ENCODE measurements around the gene NCKAP5L.

NCKAP5L gene

GRCh38 chr12:49823951-49824350, 4.3 kb downstream of the NCKAP5L start:
- no peak for DNase-seq

- no peak for DNase-seq
Observed at GRCh38 chr12:49823350-49823749, 4.9 kb downstream of the NCKAP5L start.

- DNase-seq, result no peak
Observed at GRCh38 chr12:49821373-49822287, 6.6 kb downstream of the NCKAP5L start.

- no peak for DNase-seq
Observed at GRCh38 chr12:49819786-49820185, 8.4 kb downstream of the NCKAP5L start.

GRCh38 chr12:49818241-49818895, 9.8 kb downstream of the NCKAP5L start:
- no peak for DNase-seq

- DNase-seq, result no peak
Observed at GRCh38 chr12:49813131-49813530, 15.1 kb downstream of the NCKAP5L start.

- no peak for DNase-seq
Observed at GRCh38 chr12:49811961-49812401, 16.2 kb downstream of the NCKAP5L start.

GRCh38 chr12:49811136-49811535, 17.1 kb downstream of the NCKAP5L start:
- DNase-seq, result no peak

- DNase-seq, result no peak
Observed at GRCh38 chr12:49809906-49810389, 18.3 kb downstream of the NCKAP5L start.

- no peak for DNase-seq
Observed at GRCh38 chr12:49809381-49809905, 18.8 kb downstream of the NCKAP5L start.

- no peak for DNase-seq
Observed at GRCh38 chr12:49808686-49809380, 19.4 kb downstream of the NCKAP5L start.

GRCh38 chr12:49807991-49808580, 20.1 kb downstream of the NCKAP5L start:
- no peak for DNase-seq

- DNase-seq, result no peak
Observed at GRCh38 chr12:49806877-49807276, 21.3 kb downstream of the NCKAP5L start.

- no peak for DNase-seq
Observed at GRCh38 chr12:49806321-49806813, 21.8 kb downstream of the NCKAP5L start.

- DNase-seq, result no peak
Observed at GRCh38 chr12:49805409-49805808, 22.8 kb downstream of the NCKAP5L start.

GRCh38 chr12:49804821-49805220, 23.4 kb downstream of the NCKAP5L start:
- DNase-seq, result no peak

- no peak for DNase-seq
Observed at GRCh38 chr12:49803693-49804450, 24.3 kb downstream of the NCKAP5L start.

GRCh38 chr12:49801141-49802063, 26.8 kb downstream of the NCKAP5L start:
- no peak for DNase-seq

GRCh38 chr12:49800421-49801140, 27.6 kb downstream of the NCKAP5L start:
- DNase-seq, result no peak

- no peak for DNase-seq
Observed at GRCh38 chr12:49798934-49799333, 29.3 kb downstream of the NCKAP5L start.
